GM21360 (cell line): ENCODE data around the gene CFAP410.
"Not testable (repeated sequence)": the region's sequence is repeated elsewhere in the genome, so short reads cannot be mapped to it uniquely, and the experiment has no call there.

ENCODE experiments used
- ATAC-seq: cut with Tn5 transposase; IDR thresholded peaks from one replicate; pipeline ENCODE4 v1.9.1; 2021; ENCODE audit warnings: mild to moderate bottlenecking, moderate library complexity; ENCODE audit not compliant: unreplicated experiment

Gene CFAP410

DNA sequence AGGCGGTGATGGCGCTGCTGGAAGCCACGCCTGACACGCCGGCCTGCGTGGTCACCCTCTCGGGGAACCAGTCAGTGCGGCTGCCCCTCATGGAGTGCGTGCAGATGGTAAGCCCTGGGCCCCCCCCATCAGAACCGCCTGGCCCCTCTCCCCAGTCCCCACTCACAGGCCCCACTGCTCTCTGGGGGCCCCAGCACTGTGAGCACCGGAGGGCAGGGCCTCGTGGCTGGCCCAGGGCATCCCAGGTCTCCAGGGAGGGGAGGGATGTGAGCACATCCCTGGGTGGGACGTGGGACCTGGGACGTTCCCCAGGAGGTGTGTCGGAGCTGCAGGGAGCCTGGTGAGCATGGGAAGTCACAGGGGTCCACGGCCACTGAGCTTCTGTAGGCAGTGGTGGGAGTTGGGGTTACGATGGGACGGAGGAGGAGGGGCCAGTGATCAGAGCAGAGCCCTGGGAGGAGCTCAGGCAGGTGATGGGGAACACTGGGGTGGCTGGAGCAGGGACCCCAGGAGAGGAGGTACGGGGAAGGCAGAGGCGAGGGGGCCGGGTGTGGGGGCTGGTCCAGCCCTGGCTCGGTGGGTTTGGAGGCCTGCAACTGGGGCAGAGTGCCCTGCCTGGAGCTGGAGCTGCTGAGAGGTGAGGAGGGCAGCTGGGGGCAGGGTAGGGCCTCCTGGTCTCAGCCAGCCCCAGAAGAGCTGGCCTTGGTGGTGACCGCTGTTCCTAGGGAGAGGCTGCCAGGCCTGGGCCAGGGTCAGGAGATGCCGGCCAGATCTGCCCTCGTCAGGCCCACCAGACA lies 20.5 kb downstream of the CFAP410 start:
- no peak for ATAC-seq

DNA sequence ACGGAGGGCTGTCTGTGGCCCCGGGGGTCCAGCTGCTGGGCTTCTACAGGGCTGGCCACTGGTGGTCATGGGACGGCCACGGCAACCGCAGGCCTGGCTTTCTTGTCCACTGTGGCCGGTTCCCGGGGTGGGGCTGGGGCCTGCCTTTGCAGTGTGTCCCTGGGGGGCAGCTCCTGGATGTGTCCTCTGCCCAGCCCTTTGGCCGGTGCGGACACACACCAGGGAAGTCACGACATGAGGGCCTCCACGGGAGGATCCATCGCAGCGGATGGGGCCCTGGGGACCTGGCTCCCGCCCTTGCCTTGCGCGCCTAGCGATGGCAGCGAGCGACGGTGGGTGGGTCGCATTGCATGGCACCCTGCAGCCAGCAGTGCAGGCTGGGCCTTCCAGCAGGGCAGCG lies 21.3 kb downstream of the CFAP410 start:
- ATAC-seq: no peak

DNA sequence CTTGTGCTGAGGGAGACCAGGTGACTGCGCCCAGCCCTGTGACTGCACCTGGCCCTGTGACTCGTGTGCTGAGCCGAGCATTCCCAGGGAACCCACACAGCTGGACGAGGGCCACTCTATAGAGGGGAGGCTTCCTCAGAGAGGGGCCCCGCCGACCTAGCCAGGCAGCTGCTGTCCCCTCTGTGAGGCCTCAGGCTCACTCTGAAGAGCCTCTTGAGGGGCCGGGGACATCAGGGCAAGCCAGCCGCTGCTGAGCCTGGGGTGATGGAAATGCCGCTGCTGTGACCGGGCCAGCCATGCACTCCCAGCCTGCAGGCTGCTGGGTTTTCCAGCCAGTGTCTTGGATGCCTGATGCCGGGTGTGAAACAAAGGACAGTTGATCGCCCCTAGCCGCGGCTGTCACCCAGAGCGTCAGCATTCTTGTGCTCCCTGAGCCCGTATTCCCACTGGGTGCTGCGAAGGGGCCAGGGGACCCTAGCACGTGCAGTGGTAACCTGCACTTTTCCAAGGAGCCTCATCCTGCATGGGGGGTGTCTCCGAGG lies 21.9 kb downstream of the CFAP410 start:
- no peak for ATAC-seq

DNA sequence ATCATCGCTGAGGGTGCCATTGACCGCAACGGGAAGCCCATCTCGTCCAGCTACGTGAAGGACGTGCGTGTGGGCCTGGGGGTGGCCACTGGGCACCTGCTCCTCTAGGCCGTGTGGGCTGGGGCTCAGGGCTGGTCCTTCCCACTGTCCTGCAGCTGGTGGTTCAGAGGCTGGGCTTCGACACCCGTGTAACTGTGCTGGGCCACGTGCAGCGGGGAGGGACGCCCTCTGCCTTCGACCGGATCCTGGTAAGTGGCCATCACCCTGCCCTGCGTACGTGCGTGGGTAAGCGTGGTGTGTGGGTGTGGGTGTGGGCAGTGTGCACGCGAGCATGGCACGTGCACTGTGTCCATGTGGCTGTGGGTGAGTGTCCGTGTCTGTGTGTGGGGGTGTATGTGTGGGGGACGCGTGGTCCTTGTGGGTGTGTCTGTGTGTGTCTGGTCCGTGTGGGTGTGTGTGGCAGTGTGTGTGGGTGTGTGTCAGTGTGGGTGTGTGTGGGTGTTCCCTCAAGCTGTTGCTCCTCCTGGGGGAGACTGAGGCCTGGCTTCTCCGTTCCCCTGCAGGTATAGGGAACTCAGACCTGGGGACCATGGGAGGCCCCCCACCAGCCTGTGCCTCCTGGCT lies 22.8 kb downstream of the CFAP410 start:
- no peak for ATAC-seq

DNA sequence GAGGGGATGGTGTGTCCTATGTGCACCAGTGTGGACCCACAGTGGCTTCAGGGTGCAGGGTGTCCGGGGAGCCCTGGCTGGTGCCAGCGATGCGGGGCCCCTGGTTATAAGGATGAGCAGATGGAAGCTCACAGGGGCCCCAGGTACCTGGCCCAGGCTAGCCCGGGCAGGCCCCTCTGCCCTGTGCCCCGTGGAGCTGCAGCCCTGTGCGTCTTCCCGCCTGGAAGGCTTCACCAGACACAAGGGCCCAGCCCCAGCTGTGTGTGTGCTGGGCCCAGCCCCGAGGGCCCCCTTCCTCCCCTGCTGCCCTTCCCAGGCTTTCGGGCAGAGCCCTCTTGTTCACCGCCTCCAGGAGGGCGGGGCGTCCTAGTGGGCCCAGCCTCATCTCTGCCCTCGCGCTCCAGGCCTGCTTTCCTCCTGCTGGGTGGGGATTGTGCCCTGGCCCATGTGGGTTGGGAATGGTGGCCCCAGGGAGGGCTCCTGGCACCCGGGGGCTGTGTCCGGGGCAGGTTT lies 23.4 kb downstream of the CFAP410 start:
- no peak for ATAC-seq

DNA sequence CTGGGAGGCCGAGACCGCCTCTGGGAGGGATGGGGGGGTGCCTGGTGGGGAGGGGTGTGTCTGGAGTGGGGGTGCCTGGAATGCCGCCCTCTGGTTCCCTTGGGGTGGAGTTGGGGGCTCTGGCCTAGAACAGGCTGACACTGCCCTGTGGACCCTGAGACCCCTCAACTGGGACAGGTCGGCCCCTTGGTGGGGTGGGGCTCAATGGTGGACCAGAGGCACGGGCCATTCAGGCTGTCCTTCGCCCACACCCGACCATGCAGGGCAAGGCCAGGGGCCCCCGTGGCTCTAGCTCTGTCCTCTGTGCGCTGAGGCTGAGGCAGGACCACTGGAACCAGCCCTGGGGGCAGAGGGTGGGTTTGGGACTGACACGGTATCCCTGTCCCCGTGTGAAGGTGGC lies 24.6 kb downstream of the CFAP410 start:
- ATAC-seq: no peak

DNA sequence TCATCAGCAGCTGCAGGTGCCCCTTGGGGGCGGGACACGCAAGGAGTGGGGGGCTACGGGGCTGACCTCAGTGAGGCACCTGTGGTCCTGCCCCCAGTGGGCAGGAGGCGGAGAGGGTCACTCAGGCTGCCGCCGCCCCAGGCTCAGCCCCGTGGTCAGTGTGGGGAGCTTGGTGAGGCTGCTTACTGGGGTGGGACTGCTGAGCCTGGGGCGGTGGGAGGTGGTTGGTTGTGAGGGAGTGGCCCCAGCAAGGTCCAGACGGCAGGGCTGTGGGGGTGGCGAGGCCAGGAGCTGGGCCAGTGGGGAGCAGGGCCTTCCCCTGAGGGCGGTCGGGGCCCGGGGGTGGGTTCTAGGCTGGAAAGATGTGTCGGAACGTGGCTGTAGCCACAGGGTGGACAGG lies 25.1 kb downstream of the CFAP410 start:
- ATAC-seq: no peak

DNA sequence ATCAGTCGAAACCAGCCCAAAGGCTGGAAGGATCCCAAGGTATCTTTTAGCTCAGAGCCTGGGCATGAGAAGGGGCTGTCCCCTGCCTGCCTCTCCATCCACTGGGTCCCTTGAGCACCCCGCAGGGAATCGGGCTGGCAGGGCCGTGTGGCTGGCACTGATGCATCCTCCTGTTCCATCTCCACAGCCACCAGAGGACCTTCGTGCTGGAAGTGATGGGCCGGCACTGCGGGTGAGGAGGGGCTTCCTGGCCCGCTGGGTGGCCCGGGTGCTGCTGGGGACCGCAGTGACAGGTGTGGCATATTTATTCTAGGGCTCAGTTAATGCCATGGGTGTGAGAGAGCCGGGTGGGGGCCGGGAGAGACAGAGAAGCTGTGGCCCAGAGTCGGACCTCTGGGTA lies 25.7 kb downstream of the CFAP410 start:
- no peak for ATAC-seq

DNA sequence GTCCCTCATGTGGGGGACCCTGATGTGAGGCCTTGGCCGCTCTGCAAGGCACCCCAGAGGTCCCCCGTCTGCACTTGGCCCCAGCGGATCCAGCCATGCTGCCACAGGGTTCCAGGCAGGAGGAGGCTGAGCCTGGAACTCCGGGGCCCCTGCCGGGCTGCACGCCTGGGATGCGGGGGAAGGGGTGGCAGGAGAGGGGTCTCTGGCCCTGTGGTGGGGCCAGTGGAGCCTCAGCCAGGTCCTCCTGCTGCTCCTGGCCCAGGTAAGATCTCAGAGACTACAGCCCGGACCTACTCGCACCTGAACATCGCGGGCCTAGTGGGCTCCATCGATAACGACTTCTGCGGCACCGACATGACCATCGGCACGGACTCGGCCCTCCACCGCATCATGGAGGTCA lies 26.5 kb downstream of the CFAP410 start:
- ATAC-seq: no peak

DNA sequence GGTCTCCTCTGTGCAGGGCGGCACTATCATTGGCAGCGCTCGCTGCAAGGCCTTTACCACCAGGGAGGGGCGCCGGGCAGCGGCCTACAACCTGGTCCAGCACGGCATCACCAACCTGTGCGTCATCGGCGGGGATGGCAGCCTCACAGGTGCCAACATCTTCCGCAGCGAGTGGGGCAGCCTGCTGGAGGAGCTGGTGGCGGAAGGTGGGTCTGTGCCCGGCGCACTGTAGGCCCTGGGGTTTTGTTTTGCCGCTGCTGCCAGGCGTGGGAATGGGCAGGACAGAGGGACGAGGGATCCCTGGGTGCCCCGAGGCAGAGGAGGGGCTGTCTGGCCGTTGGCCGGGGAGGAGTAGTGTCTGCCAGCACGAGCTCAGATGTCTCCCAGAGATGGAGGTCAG lies 27.1 kb downstream of the CFAP410 start:
- ATAC-seq: no peak

DNA sequence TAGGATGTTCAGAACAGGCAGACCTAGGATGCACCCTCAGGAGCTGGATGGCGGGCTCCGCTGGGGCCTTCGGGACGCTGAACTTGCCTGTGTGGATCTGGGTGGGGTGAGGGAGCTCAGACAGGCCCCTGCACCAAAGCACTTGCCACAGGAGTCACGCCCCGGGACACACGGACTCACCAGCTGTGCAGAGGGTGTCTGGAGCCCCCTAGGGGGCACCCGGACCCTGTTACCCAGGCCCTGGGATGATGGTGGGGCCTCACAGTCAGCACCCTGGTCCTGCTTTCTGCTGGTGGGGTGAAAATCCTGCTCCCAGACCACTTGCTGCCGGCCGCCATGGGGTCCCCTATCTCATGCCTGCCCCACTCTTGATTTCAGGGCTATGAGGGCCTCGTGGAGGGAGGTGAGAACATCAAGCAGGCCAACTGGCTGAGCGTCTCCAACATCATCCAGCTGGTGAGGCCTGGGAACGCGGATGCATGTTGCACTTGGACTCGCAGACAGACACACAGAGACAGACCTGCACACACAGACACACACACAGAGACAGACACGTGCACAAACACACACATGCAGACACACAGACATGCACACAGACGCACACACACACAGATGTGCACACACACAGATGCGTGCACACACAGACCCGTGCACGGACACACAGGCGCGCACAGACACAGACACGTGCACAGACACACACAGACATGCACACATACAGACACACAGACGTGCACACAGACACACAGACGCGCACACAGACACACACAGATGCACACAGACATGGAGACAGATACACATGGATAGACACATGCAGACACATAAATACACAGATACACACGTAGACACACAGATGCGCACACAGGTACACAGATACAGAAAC lies 28.3 kb downstream of the CFAP410 start:
- no peak for ATAC-seq

DNA sequence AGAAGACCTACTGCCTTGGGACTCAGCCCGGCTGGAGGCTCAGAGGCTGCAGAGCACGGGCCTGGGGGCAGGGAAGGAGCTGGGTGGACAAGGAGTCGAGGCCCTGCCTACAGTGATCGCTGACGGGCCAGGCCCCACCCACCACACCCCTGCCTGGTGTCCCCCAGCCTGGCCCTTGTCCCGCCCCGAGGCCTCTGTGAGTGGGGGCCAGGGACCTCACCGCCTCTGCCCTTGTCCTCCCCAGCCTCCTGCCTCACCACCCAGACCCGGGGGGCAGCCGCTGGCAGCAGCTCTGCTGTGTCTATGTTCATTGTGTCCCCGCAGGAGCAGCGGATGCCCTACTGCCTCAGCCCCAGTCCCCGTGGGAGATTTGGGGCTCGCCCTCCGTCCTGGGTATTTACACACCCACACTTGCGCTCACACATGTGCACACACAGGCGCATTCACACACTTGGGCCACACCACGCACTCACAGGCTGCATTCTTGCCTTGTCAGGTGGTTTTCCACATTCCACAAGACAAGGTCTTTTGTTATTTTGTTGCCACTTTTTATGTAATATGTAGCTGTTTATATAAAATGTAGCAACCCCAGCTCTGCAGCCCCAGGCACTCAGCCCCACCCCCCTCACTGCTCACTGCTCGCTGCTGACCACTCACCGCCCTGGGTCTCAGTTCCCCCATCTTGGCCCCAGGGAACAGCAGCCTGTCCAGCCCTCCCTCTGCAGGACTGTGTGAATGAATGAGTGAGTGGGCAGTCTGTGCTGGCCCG lies 32.1 kb downstream of the CFAP410 start:
- ATAC-seq: no peak

DNA sequence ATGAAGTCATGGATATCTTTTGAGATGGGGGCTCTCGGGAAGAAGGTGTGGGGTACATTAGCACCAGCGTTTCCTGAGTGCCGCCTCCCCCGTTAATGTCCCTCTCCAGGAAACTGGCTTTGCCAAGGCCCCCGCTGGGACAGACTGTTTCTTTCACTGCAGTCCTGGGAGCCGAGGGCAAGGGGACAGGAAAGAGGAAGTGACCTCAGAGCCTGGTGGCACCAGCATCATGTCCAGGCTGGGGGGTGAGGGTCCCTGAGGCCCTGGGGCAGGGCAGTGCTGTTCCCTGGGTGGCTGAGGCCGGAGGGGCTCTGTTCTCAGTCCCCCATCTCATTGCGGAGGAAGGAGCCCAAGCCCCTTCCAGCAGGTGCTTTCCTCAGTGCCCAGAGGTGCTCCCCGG lies 33.5 kb downstream of the CFAP410 start:
- no peak for ATAC-seq

DNA sequence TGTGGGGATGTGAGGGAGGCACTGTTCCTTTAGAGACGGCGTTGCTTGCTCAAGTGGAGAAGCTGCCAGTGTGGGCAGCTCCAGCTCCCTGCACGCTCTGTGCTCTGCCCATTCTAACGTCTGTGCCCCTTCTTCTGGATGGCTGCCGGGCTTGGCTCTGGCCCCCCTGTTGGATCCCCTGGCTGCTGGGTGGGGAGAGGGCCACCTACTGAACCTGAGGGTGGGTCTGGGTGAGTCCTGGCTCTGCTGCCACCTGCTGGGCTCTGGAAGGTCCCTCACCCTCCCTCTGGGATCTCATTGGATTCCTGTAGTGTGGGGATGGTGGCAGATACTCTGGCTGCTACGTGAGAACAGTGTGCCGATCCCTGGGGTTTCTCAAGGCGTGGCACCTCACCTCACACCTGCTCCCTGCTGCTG lies 34.3 kb downstream of the CFAP410 start:
- no peak for ATAC-seq

DNA sequence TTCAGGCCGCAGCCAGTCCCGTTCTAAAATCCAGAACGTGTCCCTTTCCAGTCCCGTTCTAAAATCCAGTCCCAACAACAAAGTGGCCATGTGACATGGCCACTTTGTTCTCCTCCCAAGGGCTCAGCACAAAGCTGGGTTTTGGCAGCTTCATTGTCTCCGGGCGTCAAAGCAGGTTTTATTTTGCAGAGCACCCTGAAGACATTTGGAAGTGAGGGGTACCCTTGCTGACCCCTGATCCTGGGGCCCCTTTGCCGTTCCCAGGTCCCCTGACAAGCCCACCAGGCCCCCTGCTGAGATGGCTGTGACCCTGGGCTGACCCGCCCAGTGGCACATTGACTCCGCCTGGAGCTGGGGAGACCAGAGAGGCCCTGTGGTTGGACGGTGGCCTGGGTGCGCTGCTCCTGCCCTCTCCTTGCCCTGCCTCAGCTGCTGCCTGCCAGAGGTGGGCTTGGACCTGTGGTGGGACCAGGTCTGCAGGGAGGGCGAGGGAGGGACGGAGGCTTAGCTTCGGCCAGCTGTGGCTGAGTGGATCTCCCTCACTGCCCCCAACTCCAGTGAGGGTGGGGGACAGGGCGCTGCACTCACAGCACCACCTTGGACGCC lies 35.1 kb downstream of the CFAP410 start:
- no peak for ATAC-seq

DNA sequence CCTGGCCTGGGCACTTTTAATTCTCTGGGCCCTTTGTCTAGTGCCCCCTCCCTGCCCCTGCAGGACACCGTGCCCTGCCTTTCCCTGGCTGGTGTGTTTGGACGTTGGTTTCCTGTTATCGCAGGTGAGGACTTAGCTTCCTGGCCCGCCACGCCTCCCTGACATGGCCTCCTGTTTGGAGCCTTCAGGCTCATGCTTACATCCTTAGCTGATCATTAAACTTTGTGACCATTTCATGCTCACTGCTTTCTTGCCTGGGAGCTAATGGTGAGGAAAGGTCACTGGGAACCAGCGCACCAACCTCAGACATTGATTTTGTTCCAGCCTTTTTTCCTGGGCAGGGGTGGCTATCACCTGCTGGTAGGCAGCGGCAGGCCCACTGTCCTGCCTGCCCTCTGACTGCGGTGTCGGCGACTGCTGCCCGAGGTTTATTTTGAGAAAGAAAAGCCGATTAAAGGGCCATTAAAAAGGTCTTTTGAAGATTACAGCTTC lies 35.7 kb downstream of the CFAP410 start:
- no peak for ATAC-seq

DNA sequence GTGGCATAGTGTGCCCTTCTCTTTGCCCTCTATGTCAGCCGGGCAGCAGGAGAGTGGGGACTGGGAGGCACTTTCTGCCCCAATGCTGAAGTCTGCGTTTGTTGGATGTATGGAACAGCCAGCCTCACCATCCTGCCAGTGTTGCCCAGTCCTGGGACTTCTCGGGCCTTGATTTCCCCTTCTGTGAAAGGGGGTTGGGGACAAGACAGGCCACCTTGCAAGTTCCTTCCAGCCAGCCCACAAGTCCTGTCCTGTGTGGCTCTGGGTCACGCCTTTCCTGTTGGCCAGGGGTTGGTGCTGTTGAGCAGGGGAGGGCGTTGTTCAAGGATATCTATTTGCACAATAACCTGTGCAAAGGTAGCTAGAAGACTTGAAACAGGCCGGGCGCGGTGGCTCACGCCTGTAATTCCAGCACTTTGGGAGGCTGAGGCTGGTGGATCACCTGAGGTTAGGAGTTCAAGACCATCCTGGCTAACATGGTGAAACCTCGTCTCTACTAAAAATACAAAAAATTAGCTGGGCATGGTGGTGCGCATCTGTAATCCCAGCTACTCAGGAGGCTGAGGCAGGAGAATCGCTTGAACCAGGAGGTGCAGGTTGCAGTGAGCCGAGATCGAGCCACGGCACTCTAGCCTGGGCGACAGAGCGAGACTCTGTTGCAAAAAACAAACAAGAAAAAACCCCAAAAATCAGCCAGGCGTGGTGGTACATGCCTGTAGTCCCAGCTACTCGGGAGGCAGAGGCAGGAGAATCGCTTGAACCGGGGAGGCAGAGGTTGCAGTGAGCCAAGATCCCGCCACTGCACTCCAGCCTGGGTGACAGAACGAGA lies 36.4 kb downstream of the CFAP410 start:
- not testable (repeated sequence) for ATAC-seq

DNA sequence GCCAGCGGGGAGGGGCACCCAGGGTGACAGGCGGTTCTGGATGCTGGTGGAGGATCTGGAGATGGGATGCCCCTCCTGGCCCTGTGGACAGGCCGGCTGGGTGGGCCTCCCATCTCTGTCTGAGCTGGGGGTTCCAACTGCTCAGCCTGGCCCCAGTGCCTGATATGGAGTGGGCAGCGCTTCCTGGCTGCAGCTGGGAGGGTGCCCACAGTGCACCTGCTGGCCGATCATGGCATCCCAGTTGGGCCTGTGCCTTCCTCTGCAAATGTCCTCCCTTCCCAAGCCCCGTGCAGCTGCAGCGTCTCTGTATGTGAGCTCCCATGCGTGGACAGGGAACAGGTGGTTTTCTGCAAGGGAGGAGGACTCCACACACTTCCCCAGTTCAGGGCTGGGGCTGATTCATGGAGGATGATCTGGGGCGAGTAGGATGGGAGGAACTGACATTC lies 37.2 kb downstream of the CFAP410 start:
- ATAC-seq: no peak

DNA sequence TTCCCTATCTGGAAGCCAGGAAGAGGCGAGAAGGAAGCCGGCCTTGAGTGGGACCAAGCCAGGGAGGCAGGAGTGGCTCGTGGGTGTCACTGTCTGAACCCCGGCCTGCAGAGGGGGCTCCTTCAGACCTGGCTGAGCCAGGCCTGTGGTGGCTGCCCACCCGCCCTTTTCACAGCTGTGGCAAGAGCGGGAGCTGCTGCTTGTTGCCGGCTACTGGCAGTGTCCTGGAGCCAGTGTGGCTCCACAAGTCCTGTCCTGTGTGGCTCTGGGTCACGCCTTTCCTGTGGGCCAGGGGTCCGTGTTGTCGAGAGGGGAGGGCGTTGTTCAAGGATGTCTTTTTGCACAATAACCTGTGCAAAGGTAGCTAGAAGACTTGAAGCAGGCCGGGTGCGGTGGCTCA lies 38.0 kb downstream of the CFAP410 start:
- no peak for ATAC-seq
